HCT116 (cell line): ENCODE results near the gene IL6R. TPM values are rescaled to one million over a fixed set of nuclear protein-coding genes. Genes with fewer than 3 reads are reported as not detected.

Source experiments
- ATAC-seq: fragments of 200-7000 bp; cut with Tn5 transposase; 2 replicates; pipeline ENCODE4 v1.9.1; 2020; ENCODE audit warnings: mild to moderate bottlenecking, moderate library complexity
- BruUV-seq: library from RNA; stranded (reverse); fragments of 400-500 nt; replicated peaks from 2 replicates; lab custom pipeline; 2021; lab: Mats Ljungman, UMichigan
- CTCF ChIA-PET: fragments of 300-600 bp; sonication (Branson Sonifier 250); formaldehyde crosslinking; loops from one replicate; lab custom pipeline; 2021; ENCODE audit warnings: antibody characterized with exemption; lab: Charles Lee
- POLR2A ChIA-PET: fragments of 300-600, 350-600 bp; sonication (Branson Sonifier 250); formaldehyde crosslinking; loops from one replicate; lab custom pipeline; 2021; ENCODE audit warnings: antibody characterized with exemption; lab: Charles Lee
- RAD21 ChIA-PET, 2 experiments: fragments of 300-600 bp; sonication (Branson Sonifier 250); formaldehyde crosslinking; loops; one replicate each; lab custom pipeline; 2023; ENCODE audit warnings: low total read pairs in 2 of 2; ENCODE audit not compliant: uncharacterized antibody in 2 of 2, unreplicated experiment in 2 of 2, low non-redundant PET in 1 of 2; lab: Charles Lee
- DNase-seq: peaks from one replicate; pipeline ENCODE4 v3.0.0-alpha.2; 2010; ENCODE audit warnings: low read depth, low spot score
- H2AFZ ChIP-seq: fragments of 200-600 bp; shearing (Covaris generic), sonication (generic); 2 replicates; pipeline ENCODE4 v1.6.1; 2017; ENCODE audit warnings: low read depth, mixed run types, mixed read lengths, antibody characterized with exemption, low read length; ENCODE audit not compliant: poor library complexity, severe bottlenecking
- H3K27ac ChIP-seq: 2 replicates; pipeline ENCODE4 v1.5.1; 2012; ENCODE audit warnings: low read depth, low read length
- H3K27me3 ChIP-seq: fragments of 200-600 bp; sonication (generic); 2 replicates; pipeline ENCODE4 v1.6.1; 2016; ENCODE audit warnings: mixed run types, low read length, mixed read lengths; ENCODE audit not compliant: insufficient read depth
- H3K36me3 ChIP-seq, 2 experiments: fragments of 200-500 bp in 1 of 2; fragments of 200-600 bp in 1 of 2; sonication (Bioruptor generic) in 1 of 2; sonication (generic) in 1 of 2; 2 replicates each; pipeline versions ENCODE4 v1.5.1 to v1.6.1; 2014 to 2016; ENCODE audit warnings: low read length in 2 of 2, inconsistent platforms in 1 of 2, mixed read lengths in 1 of 2, mixed run types in 1 of 2; ENCODE audit not compliant: insufficient read depth in 2 of 2, control insufficient read depth in 1 of 2
- H3K4me1 ChIP-seq, 2 experiments: fragments of 200-600 bp in 1 of 2; sonication (generic) in 1 of 2; 2 replicates each; pipeline versions ENCODE4 v1.5.1 to v1.6.1; 2012 to 2017; ENCODE audit warnings: low read length in 2 of 2, inconsistent platforms in 1 of 2, mild to moderate bottlenecking in 1 of 2, mixed read lengths in 1 of 2, mixed run types in 1 of 2, moderate library complexity in 1 of 2; ENCODE audit not compliant: insufficient read depth in 2 of 2, control insufficient read depth in 1 of 2
- H3K4me2 ChIP-seq: fragments of 200-600 bp; sonication (generic); 2 replicates; pipeline ENCODE4 v1.6.1; 2017; ENCODE audit warnings: mixed run types, low read length, mixed read lengths
- H3K4me3 ChIP-seq, 2 experiments: fragments of 200-600 bp in 1 of 2; sonication (generic) in 1 of 2; replicated peaks in 1 of 2; 2 replicates each; pipeline ENCODE4 v1.5.1; 2011 to 2016; ENCODE audit warnings: low read length in 2 of 2, control low read depth in 1 of 2, low read depth in 1 of 2, mild to moderate bottlenecking in 1 of 2, mixed read lengths in 1 of 2, mixed run types in 1 of 2
- H3K79me2 ChIP-seq: fragments of 200-600 bp; sonication (generic); 2 replicates; pipeline ENCODE4 v1.6.1; 2017; ENCODE audit warnings: mild to moderate bottlenecking, mixed run types, low read length, moderate library complexity, mixed read lengths; ENCODE audit not compliant: insufficient read depth
- H3K9ac ChIP-seq: fragments of 200-600 bp; sonication (generic); 2 replicates; pipeline ENCODE4 v1.6.1; 2016; ENCODE audit warnings: low read length, mixed read lengths
- H3K9me2 ChIP-seq: fragments of 200-600 bp; sonication (generic), shearing (Covaris generic); 2 replicates; pipeline ENCODE4 v1.6.1; 2017; ENCODE audit warnings: mixed run types, mild to moderate bottlenecking, moderate library complexity; ENCODE audit not compliant: insufficient read depth
- H3K9me3 ChIP-seq, 2 experiments: fragments of 200-500 bp in 1 of 2; fragments of 200-600 bp in 1 of 2; sonication (Bioruptor generic) in 1 of 2; sonication (generic) in 1 of 2; 2 replicates each; pipeline ENCODE4 v1.6.1; 2014 to 2017; ENCODE audit warnings: low read length in 2 of 2, mixed read lengths in 2 of 2, inconsistent platforms in 1 of 2, low read depth in 1 of 2, mild to moderate bottlenecking in 1 of 2, mixed run types in 1 of 2, moderate library complexity in 1 of 2; ENCODE audit not compliant: control insufficient read depth in 1 of 2, insufficient read depth in 1 of 2
- H4K20me1 ChIP-seq: fragments of 200-600 bp; sonication (generic), shearing (Covaris generic); 2 replicates; pipeline ENCODE4 v1.6.1; 2017; ENCODE audit warnings: mixed run types, mild to moderate bottlenecking, moderate library complexity; ENCODE audit not compliant: insufficient read depth
- CEBPB ChIP-seq: IDR thresholded peaks from 2 replicates; pipeline ENCODE4 v1.6.1; 2012; ENCODE audit warnings: low read depth
- POLR2AphosphoS5 ChIP-seq: IDR thresholded peaks from 2 replicates; pipeline ENCODE4 v1.6.1; 2011; ENCODE audit warnings: mild to moderate bottlenecking, low read depth, low read length, moderate library complexity
- RAD21 ChIP-seq: IDR thresholded peaks from 2 replicates; pipeline ENCODE4 v1.6.1; 2012; ENCODE audit warnings: low read depth, mild to moderate bottlenecking
- SIN3A ChIP-seq: IDR thresholded peaks from 2 replicates; pipeline ENCODE4 v1.6.1; 2012; ENCODE audit warnings: low read depth
- TCF7L2 ChIP-seq: IDR thresholded peaks from 2 replicates; pipeline ENCODE4 v1.7.0; 2011; ENCODE audit warnings: borderline replicate concordance, inconsistent platforms; ENCODE audit not compliant: insufficient read depth, insufficient read length; ENCODE audit errors: extremely low read depth
- YY1 ChIP-seq: IDR thresholded peaks from 2 replicates; pipeline ENCODE4 v1.6.1; 2011; ENCODE audit warnings: low read length, low read depth, moderate library complexity, mild to moderate bottlenecking; ENCODE audit not compliant: insufficient replicate concordance; ENCODE audit errors: extremely low read depth
- intact Hi-C: fragments of 100-400 bp; cut with micrococcal nuclease; formaldehyde crosslinking; loops from 2 replicates; pipeline ENCODE4 v1.10.0; 2022
- total RNA-seq: library from RNA; stranded (reverse); gene quantifications from one replicate; pipeline ENCODE4 v1.2.1, GENCODE V29; 2021; ENCODE audit not compliant: unreplicated experiment
- TF ChIP-seq, protein P1 (sequence below): IDR thresholded peaks from 2 replicates; pipeline ENCODE4 v1.6.1; 2012

Gene IL6R
- total RNA-seq, 1 experiment from 2014 or later: 6.8 TPM

DNA sequence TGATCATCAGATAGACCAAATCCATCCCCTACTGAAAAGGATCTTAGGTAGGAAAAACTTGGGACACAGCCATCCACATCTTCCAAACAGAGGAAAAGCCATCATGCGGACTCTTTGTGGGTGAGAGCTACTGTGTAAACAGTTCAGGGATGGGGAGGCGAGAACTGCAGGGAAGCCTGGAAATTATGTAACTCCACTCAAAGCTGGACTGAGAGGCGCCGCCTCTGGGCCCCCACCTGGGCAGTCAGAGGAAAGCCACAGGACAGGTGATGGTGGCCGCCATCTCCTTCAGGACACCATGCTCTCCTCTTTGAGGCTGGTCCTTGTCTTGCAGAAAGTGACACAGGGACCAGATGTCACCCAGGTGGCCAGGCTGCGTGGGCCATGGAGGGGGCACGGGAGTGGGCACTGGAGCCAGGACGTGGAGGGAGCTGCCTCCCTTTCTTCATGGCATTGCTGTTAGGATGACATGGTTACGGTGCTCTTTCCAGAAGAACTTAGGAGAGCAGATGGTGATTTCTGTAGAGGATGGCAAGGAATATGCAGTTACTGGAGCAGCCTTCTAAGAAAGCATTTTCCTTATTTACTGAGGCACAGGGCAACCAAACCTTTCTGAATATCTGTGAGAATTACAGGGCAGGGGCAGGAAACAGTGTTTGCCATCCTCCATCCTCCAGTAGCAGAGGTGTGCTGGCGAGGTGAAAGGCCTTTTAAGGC is 64.9 kb downstream of the IL6R start:
- BruUV-seq: no TSS peak
- no peaks in the 10 kb centered on the region for H3K9me3 ChIP-seq
- no peak overlapping the region for H3K4me3 ChIP-seq
- intact Hi-C loops: loop anchor here (10.0 kb wide), 1 partner anchor 285 kb away; no protein-coding TSS in a partner anchor
- ATAC-seq (peak; percentile 33; the same call in 1 of the 2 replicates), DNase-seq (no peak)
- peaks cover 9 to 13% of the 10 kb centered on the region in 2 experiments for H3K4me1 ChIP-seq
- POLR2A ChIA-PET: no interaction called here
- H3K4me2 ChIP-seq: no peak overlapping the region
- no peaks in the 10 kb centered on the region for H3K27me3 ChIP-seq
- no peaks in the 10 kb centered on the region for H4K20me1 ChIP-seq
- H3K9ac ChIP-seq: no peak overlapping the region
- H3K79me2 ChIP-seq: no peaks in the 10 kb centered on the region
- RAD21 ChIA-PET: no interaction called here
- no peak overlapping the region for H3K27ac ChIP-seq
- no peak overlapping the region for H2AFZ ChIP-seq
- CTCF ChIA-PET: no interaction called here
- no peaks in the 10 kb centered on the region for H3K9me2 ChIP-seq
- no peaks in the 10 kb centered on the region for H3K36me3 ChIP-seq
- peak; percentile 20 for TF ChIP-seq RAD21
- TF ChIP-seq TCF7L2: no peak
- TF ChIP-seq SIN3A: no peak

DNA sequence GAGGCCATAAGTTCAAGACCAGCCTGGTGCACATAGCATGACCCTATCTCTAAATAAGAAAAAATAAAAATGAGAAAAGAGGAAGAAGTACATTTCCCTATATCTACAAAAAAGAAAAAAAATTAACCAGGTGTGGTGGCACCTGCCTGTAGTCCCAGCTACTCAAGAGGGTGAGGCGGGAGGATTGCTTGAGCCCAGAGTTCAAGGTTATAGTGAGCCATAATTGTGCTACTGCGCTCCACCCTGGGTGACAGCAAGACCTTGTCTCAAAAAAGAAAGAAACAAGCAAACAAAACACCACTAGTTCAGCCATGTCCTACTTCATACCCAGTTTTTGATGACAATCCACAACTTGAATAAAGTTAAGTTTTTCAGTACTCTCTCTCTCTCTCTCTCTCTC is 66.2 kb downstream of the IL6R start:
- no peaks in the 10 kb centered on the region for H3K79me2 ChIP-seq
- RAD21 ChIA-PET: no interaction called here
- BruUV-seq: no TSS peak

More for the DNA sequence above, 66.2 kb downstream of the IL6R start:
- CTCF ChIA-PET: no interaction called here
- Histone ChIP-seq H4K20me1 (no peaks in the 10 kb centered on the region), H3K9me3 (no peaks in the 10 kb centered on the region), H3K27ac (no peak overlapping the region), H3K4me2 (no peak overlapping the region), H2AFZ (no peak overlapping the region), H3K36me3 (no peaks in the 10 kb centered on the region), H3K4me3 (no peak overlapping the region), H3K9ac (no peak overlapping the region), H3K27me3 (no peaks in the 10 kb centered on the region), H3K4me1 (peaks cover 9 to 26% of the 10 kb centered on the region in 2 experiments), H3K9me2 (no peaks in the 10 kb centered on the region)
- TF ChIP-seq, protein P1, sequence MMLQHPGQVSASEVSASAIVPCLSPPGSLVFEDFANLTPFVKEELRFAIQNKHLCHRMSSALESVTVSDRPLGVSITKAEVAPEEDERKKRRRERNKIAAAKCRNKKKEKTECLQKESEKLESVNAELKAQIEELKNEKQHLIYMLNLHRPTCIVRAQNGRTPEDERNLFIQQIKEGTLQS: no peak
- TF ChIP-seq YY1 (no peak), CEBPB (no peak), POLR2AphosphoS5 (no peak), SIN3A (no peak)
- ATAC-seq: no peak
- POLR2A ChIA-PET: interaction anchor here (0.5 kb wide), 1 partner anchor 135 kb away, joined by 3 read pairs; no protein-coding TSS in a partner anchor
- intact Hi-C loops: loop anchor here (10.0 kb wide), 1 partner anchor 287 kb away; no protein-coding TSS in a partner anchor
- no peak for DNase-seq
